T-helper 1 cell (primary cell): ENCODE data around the gene STAT1.
A peak's percentile ranks its signal among the peaks of the same experiment; 100 is the strongest.

ENCODE experiments used
- DNase-seq, 5 donors: peaks; one replicate each; pipeline ENCODE4 v3.0.0-alpha.2; 2012 to 2020
- total RNA-seq, 4 donors: gene quantifications; one replicate each; lab custom pipeline; 2026; lab: John Stamatoyannopoulos, UW

The STAT1 gene
- 241 to 568 (median 473) reads per million in 4 donors for total RNA-seq

DNA sequence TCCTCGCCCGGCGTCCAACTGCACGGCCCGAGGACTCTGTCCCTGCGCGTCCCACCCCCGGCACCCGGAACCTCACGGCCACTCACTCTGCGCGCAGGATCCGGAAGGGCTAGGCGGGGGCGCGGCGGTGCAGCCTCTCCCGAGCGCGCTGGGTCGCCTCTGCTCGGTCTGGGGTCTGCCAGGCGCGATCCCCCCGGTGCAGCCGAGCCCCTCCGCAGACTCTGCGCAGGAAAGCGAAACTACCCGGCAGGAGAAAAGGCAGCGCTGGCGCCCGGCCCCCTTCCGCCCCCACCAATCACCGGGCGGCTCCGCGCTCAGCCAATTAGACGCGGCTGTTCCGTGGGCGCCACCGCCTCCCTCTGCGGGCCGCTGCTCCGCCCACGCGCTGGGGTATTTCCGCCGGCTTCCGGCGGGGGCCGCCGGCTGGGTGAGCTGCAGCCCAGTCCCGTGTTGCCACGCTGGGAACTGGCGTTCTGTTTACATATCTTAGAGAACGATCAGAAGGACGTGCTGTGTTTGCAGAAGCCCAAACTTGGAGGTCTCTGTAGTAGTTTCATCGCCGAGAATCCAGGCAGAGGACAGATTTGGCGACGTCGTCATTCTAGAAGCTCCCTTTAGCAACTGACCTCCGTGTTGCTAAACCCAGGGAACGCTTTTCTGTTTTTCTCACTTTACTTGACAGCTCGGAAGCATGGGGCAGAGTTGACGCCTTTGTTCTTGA lies at the start of gene STAT1:
STAT1 (minus strand) TSS at position 240 of the 721 bp plus-strand sequence. CDS start 4,168 bp downstream, outside the sequence.
- peak; percentile 88 to 97 (median 92) for DNase-seq

DNA sequence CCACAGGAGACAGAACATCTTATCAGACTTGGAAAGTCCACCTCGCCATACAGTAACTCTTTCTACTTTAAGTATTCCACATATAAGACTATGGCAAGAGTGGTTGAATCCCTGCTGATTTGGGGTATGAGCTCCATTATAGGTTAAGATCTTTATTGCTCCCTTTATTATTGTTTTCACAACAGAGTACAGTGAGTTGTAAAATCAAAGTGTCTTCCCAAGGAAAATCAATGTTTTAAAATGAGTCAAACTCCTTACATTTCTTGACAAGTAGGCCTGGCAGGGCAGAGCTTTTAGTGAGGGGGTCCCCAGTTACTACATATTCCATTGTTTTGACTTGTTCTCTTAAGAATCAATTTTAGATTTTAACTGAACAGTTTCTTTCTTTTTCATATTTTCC lies 49.6 kb upstream of the STAT1 start:
- DNase-seq, result no peak

DNA sequence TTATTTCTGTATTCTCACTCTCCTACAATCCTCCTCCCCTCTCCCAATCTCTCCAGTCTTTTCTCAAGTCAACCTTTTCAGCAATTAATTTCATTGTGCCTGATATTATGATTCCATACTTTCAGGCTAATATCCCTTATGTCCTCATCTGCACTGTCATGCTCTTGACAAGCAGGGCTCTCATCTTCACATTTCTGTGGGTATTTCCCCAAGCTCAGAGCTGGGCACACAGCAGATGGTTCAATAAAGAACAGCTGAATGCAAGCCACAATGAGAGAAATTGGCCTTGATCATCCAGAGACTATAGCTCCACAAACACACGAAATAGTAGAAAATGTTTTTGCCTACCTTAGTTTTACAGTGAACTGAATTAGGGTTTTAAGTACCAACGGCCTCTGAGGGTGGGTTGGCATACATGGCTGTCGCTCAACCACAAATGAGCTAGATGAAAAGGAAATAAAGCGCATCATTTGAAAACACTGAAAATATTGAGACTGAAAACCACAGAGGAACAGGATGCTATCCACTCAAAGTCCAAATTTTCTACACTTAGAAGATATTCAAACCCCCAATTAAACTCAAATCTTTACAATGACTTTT lies 47.5 kb upstream of the STAT1 start:
- peak in 2 of 5 donors; percentile 8 to 72 for DNase-seq

DNA sequence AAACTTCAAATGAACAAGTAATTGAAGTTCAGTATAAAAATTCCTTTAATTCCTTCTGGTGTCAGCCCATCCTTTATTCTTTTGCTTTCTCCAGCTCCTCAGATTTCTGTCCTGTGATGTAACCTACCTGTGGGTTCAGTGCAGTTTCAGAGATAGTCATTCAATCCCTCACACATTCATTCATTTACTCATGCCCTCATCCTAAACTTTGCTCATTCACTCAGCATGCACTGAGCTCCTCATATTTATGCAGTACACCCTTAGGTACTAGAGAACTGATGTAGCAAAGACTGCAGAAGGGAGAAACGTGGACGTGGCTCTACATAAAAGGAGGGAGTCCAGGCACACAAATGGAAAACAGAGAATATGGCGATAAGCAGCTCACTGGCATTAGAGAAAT lies 45.3 kb upstream of the STAT1 start:
- DNase-seq, result peak in 1 of 5 donors; percentile 40

DNA sequence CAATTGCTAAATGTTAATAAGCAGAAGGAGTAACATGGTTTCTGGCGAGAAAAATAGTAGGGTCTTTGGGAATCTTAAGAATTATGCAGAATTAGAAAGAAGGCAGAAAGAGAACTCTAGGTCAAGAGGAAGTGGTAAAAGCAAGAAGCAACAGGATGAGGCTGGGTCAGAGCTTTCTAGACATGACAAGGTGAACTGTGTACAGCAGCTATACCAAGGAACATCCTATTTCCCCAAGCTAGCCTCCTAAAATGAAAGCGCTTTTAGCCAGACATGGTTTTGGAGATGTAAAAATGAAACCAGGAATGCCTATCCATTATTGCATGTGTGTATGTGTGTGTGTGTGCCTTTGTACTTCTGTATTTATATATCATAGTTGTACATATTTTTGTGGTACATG lies 42.3 kb upstream of the STAT1 start:
- DNase-seq, result peak in 1 of 5 donors; percentile 70

DNA sequence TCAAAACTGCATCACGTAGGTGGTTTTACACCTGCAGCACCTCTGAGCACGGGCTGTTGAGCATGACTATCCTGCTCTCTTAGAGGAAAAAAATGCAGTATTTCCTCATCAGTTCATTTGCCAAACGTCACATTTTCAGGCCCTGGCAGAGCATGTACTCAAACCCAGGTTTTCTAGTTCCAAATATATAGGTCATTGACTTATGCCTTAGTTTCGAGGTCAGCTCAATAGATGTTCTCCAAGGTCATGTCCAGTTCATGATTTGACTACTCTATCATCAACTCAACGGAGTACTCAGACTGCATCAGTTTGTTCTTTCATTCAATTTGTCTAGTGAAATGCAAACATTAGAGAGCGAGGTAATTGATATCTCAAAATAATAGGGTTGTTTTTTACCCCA lies 39.3 kb upstream of the STAT1 start:
- no peak for DNase-seq

DNA sequence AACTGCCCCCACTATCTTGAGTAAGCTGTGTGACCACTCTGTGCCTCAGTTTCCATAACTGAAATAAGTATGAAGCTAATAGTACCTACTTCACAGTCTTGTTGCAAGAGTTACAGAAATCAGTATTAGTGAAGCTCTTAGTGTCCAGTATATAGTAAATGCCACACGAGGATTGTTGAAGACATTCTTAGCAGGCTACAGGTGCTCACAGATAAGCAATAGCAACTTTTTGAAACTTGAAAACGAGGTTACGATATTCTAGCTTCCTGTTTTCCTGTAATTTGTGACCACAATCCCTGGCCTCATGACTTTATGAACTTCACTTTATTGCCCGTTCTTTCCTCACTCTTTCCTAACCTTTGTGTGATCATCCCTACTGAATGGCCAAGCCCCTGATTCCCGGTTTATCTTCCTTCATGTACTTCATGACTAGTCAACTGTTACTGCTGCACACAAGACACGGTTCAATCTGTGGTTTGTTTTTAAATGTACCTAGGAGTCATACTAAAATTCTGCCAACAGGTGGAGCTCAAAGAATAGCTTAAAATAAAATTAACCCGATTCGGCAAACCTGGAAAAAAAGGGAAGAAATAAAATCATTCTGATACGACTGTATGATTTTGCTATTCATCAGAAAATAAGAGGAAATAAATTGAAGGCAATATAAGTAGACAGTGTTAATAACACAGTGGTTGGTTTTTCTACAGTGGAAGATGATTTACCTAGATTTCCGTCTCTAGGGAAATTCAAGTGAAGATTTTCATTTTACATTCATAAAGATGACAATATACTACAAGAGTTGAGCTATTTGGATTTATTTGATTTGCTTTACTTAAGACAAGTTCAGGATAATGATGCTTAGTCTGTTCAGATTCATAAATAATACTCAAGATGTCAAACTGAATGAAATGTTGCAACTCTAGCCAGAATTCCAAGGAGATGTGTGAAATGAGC lies 38.1 kb upstream of the STAT1 start:
- peak in 2 of 5 donors; percentile 11 to 68 for DNase-seq

DNA sequence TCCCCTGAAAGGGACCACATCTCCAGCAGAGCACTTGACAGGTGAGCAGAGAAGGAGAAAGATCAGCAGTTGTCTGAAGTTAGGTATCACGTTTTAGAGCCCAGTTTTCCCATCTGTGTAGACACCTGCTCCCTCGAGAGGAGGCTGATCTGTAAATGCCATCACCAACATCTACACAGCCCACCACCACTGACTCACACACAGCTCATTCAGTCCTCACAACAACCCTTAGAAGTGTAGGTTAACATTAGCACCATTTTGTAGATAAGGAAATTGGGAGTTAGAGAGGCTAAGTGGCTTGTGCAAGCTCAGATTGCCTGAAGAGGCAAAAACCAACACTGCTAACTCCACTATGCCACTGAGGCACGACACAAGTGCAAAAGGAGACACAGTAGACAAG lies 37.2 kb upstream of the STAT1 start:
- DNase-seq, result no peak

DNA sequence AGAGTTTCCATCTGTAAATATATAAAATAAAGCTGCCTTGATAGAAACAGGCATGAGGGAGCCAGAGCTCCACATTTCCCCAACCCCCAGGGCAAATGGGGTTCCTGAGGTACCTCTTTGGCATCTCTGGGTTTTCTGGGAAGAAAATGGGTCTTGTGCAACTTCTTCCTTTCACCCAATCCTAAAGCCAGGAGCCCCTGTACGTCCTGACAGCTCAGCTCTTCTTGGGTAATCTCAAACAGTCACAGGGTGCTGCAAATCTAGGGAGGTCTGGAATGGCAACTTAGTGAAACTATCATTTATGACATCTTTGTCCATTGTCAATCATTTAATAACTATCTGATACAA lies 36.6 kb upstream of the STAT1 start:
- no peak for DNase-seq

DNA sequence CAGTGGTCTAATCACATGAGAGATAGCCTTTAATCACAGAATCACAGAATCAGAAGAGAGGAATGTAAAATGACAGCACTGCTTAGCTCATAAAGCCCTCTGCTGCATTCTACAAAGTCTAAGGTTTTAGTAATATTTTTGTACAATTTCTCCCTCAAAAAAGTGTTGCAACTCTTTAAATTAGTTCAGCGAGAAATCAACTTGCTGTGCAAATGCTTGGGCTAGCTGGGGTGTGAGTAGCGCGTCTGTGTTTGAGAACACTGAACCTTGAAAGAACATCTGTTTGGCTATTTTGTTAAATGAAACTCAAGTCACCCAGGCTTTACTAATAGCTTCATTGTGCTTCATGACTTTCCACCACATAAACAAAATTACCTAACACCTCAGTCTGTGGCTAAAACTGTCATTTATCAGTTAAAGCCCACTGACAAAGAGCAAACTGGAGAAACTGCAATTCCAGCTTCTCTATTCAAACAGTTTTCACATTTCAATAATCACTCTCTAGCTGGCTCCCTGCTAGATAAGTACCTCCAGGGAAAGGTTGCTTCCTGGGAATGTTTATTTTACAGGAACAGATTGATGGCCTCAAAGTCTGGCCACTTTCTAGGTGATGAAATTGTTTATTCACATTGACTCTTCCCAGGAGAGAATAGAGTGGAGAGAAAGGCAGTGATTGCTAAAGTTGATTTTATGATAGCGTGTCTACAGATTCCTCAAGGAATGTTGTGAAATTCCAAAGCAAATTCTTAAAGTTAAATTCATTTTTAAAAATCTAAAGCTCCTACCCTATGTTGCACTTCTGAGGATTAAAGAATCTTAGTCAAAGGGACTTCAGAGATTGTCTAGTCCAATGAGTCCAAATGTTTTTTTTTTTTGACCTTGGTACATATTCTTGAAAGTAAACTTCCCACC lies 36.0 kb upstream of the STAT1 start:
- DNase-seq, result no peak

DNA sequence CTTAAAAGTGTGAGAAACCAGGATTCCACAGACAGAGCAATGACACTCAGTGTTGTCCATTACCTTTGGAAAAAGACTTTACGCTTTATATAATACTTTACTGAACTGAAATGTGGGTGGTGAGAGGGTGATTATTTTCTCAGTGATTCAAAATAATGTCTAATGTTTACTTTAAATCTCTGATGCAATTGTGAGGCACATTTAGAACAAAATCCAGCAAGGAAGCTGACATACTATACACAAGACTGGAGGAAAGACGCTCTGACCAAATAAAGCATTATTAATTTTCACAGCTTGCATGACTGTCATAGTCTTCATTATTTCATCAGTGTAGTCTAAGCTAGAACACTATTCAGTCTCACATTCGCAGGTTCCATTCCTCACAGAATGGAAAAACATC lies 34.1 kb upstream of the STAT1 start:
- DNase-seq, result no peak

DNA sequence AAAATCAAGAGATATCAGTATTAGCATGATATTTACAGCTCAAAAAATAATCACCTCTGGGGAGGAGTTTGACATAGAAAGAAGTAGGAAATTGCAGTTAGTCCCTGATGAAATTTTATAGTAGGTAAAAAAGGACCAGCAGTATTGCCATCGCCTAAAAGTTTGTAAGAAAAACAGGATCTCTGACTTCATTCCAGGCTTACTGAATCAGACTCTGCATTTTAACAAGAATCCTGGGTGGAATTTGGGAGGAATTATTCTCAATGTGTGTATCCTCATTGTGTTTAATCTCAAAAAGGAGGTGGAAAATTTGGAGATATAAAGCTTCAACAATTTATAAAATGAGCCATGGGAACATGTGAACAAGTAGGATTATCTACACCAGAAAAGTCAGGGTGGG lies 31.2 kb upstream of the STAT1 start:
- no peak for DNase-seq

DNA sequence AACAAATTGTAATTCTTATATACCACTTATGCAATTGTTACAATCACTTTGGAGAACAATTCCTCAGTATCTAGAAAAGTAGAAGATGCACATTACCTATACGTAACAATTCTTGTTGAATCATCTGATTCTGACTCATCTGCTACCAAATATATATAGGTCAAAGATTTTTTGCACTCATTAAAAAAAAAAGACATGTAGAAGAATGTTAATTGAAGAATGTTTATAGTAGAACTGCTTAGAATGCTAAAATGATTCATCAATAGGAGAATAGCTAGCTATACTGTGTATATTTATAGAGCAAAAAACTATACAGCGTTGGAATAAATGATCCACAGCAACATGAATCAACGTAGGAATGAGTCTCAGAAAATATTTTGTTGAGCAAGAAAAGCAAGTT lies 29.5 kb upstream of the STAT1 start:
- no peak for DNase-seq

DNA sequence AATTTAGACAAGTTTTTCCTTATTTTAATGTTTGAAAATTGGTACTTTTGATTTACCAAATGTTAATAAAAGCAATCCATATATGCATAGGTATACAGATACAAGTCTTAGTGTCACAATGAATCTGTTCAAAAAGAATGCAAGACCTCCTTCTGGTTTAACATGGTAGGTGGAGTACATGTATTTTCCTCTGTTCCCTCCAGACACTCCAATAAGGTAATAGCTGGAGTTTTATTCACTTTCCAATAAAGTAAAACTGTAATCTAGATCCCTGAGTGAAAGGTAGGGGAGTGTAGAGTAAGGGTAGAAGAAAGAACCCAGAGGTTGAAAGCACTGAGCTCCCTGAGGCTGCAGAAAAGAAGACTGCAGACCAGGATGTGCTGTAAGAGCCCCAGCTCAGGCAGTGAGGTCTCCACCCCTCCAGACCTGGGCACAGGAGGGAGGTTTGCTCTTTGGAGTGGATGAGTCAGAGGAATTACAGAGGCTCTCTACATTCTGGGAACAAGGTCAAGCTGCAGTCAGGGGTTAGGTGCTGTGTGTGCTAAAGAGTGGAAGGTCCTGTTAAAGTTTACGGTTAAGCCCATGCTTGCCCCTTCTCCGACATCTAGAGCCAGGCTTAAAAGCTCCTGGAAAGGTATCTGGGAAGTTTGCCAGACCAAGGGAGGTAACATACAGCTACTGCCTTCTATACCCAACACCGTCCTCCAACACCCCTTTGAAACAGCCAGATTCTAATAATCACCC lies 27.6 kb upstream of the STAT1 start:
- DNase-seq, result no peak

DNA sequence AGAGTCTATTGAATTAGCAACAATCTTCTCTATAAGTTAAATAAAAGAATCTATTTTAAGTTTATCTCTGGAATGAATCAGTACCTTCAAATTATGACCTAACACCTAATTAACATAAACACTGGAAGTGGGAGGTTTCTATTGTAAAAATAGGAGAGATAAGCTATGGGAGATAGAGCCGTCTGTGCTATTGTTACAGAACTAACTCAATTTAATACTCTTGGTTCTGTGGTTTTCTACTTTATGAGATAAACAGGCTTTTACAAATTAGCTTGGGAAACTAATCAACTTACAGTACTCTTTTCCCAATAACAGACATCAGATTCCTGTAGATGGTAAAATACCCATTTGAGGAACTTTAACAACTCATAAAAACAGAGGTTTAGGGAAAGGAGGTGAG lies 25.6 kb upstream of the STAT1 start:
- DNase-seq, result no peak

DNA sequence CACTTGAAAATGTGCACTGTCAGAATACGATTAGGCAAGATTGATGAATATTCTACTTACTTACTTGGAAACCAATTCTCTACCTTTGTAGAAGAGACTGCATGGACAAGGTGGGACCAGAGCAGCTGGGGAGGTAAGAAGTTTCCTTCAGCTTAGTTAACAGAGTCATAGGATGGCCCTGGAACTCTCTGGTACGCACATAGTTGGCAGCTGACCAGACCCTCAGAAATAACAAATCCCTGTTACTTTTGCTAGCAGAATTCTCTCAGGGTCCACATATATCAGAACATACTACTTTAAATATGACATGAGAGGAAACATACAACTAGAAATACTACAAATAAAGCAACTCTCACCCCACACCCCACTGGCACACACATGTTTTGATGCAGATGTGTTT lies 24.8 kb upstream of the STAT1 start:
- no peak for DNase-seq

DNA sequence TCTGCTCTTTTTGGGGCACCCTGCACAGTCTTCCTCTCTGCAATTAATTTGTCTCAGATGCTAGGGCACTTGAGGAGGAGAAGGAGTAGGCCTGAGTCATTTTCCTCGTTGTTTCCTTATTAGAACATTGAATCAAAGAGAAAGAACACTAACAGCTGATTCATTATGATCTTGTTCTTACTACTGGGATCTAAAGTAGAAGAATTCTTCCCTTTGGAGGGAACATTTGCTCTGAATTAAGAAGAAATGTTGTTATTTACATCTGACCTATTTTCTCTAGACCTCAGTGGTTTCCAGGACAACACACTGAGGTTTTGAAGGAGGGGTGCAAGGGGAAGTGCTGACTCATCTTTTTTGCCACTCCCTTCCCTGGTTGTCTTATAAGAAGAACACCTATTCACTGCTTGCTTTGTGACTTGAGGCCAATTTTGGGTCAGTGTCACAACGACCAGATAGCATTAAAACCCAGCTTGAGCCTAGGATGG lies 24.3 kb upstream of the STAT1 start:
- DNase-seq, result peak in 1 of 5 donors; percentile 89

DNA sequence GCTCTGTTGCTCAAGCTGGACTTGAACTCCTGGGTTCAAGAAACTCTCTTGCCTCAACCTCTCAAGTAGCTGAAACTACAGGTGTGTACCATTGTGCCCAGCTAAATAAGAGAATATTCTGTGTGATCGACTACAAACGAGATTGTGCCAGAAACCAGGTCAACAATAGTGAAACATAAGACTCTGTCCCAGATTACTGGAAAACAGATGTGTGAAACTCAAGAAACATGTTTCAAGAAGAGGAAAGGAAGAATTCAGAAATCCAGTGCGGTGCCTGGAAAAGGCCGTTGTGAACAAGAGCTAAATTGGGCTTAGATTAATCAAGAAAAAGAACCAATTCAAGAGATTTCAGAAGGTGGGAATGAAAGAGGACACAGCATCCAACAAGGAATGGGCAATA lies 23.4 kb upstream of the STAT1 start:
- no peak for DNase-seq

DNA sequence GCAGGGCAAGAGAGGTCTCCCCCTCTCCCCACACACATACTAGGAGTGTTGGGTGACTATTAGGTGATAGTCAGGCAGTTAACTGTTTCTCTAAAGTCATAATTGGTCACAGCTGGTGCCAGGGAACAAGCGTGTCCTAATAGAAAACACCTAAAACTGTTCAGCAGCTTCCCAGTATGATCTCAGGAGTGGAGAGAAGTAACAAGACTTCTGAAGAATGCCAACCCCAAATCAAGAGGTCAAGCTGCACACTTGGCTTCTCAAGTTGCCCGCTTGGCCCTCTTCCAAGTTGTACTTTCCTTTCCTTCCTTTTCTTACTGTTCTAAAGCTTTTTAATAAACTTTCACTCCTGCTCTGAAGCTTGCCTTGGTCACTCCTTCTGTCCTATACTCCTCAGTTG lies 22.4 kb upstream of the STAT1 start:
- no peak for DNase-seq

DNA sequence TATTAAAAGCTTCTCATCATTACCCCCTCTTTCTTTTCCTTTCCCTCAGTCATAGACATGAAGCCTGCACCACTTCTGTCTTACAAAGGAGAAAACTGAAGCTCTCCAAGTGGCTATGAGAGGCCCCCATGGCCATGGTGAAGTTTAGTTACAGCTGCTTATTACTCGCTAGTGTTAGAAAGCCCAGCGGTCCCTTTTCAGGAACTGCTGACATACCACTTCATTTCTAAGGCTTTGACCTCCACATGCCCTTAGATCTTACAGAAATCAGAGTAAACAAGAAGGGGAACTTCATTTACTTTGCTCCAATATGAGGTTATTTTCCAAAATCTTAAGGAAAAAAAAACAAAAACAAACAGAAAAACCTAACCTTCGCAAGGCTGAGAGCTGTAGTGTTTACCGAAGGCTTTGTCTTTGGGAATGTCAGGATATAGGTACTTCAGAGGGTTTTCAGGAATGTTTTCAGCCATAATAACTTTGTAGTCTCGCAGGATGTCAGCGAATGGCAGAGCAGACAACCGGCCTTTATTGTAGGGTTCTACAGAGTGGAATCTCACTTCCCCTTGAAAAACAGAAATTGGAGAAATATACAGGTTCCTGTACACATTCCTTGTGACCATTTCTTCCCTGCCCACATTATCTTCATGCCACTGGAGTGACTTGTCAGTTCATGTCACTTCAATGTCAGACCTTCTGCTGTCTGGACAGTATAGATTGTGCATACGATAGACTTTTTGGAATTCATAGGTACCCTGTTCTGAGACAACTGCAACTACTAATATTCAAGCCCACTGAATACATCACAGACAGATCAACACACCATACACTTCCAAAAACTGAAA lies 18.8 kb upstream of the STAT1 start:
- DNase-seq, result no peak

DNA sequence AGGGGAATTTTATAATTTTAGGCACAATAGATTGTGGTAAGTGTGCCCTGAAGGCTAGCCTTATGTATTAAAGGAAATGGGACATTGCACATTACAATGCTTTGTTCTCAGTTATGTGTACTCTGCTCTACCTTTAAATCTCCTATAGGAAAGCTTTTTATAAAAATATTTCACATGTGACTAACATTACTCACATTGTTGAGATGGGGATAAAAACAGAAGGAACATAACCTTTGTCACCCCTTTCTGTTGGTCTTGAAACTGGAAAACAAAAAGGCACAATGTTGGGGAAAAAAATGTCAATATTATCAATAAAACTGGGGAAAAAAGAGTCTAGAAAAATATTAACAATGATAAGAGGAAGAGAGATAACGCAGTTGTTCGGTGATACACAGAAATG lies 17.3 kb upstream of the STAT1 start:
- DNase-seq, result no peak
